ENCODE results near the gene GNPDA2.

Gene GNPDA2

DNA sequence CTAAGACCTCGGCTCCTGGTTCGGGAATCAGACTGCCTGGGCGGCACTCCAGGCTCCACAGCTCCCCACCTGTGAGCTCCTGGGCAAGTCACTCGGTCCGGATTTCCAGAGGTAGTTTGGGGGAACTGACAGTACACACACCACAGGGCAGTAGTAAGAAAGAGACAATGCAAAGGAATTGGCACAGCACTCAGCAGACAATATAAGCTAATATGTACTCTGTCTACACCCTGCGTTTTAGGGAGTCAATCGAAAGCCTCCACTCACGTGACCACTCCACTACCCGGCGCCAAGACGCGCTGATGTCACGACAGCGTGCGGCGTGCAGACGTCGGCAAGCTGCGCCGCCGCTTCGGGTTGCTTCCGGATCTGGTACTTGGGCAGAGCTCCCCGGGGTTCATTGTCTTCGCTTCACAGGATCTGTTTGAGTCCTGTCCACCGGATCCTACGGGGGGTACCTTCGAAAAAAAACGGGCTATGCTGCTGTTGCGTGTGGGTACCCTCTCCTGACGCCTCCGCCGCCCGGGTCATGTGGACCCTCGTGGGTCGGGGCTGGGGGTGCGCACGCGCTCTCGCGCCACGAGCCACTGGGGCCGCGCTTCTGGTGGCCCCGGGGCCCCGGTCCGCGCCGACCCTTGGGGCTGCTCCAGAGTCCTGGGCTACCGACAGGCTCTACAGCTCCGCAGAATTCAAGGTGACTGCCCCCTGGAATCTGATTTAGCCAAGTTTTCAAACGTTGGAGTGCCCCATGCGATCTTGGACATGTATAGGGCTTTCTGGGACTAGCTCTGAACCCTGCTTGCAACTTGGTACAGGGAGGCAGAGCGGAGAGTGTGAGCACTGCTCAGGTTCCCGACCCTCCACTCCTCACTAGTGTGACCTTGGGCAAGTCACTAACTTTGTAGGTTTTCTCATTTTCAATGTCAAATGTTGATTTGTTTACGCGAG is 48.0 kb downstream of the GNPDA2 start, which contains the start of gene GUF1:
TSS of gene GUF1 (plus strand) at position 327 of the 948 bp plus-strand sequence. CDS start at position 530, 203 bp downstream.
- DNase-seq: peak; percentile 88

DNA sequence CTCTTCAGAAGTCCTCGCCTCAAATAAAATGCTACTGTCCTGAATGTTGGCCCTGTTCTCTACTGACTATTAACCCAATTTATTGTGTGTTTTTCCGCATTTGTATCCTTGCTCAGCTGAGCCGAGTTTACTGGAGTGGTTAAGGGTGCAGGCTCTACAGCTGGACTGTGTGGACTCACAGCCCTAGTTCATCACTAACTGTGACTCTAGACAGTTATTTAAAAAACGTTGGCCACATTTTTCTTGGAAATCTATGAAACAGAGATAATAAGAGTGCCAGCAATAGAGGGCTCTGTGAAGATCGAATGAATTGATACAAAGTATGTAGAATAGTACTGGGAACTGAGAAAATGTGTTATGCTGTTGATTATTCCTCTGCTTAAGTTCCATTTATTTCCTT is 51.0 kb downstream of the GNPDA2 start:
- DNase-seq: no peak

DNA sequence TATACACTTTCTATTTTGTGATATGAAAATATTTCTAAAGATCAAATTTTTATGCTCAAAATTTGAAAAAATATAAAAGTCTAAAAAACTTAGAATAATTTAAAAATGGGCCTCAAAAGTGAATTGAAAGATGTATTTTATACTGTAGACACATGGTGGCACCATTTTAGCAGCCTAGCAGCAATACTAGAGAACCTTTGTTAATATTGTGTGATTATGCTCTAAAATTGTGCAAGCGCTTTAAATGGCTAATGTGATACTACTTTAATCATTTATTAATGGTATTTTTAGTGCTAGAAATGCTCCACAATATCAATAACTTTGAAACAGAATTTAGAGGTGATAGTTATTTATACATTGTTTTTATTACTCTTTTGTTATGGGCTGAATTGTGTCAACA is 51.9 kb downstream of the GNPDA2 start:
- no peak for DNase-seq

DNA sequence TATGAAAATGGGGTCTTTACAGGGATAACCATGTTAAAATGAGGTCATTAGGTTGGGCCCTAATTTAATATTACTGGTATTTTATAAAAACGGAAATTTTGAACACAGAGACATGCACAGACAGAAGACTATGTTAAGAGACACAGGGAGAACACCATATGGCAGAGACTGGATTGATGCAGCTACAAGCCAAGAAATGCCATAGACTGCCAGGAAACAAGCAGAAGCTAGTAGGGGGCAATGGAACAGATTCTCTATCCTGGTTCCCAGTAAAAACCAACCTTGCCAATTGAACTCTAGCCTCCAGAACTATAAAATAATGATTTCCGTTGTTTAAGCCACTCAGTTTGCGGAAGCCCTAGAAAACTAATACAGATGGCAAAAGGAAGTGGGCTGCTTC is 54.7 kb downstream of the GNPDA2 start:
- no peak for DNase-seq

DNA sequence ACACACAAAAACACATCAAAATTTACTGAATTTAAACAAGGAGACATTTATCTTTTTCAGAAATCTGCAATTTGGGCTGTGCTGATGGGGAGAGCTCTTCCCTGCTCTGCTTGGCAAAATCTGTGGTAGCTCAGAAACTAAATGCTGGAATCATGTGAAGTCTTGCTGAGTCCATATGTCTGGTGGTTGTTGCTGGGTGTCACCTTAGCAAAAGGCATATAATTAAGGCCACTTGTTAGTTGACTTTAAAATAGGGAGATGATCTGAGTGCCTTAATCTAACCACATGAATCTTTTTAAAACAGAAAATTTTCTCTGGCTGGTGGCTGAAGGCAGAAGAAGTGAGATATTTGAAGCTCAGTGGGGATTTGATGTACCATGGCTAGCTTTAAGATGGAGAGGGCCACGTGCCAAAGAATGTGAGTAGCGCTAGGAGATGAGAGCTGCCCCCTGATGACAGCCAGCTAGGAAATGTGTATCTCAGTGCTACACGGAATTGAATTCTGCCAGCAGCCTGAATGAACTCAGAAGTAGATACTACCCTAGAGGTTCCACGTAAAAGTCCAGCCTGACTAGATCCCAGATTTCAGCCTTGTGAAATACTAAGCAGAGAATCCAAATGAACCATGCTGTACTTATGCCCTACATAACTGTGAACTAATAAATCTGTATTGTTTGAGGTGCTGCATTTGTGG is 55.7 kb downstream of the GNPDA2 start:
- DNase-seq: no peak

DNA sequence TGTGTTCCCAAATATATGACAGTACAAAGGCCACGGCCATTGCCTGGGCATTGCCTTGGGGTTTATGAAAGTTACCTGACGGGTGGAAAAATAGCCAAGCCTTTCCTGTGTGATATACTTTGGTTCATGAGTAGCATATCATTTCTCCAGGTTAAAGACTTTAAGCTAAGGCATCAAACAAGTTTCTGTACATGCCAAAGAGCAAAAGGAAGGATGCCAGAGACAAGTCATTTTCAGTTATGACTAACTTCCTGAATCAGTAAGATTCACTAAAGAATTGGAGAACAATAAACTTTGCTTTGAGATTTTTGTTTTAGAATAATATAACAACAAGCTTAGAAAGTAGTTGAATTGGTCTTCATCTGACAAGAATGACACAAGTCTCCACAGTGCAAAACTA is 57.8 kb downstream of the GNPDA2 start:
- DNase-seq: no peak

DNA sequence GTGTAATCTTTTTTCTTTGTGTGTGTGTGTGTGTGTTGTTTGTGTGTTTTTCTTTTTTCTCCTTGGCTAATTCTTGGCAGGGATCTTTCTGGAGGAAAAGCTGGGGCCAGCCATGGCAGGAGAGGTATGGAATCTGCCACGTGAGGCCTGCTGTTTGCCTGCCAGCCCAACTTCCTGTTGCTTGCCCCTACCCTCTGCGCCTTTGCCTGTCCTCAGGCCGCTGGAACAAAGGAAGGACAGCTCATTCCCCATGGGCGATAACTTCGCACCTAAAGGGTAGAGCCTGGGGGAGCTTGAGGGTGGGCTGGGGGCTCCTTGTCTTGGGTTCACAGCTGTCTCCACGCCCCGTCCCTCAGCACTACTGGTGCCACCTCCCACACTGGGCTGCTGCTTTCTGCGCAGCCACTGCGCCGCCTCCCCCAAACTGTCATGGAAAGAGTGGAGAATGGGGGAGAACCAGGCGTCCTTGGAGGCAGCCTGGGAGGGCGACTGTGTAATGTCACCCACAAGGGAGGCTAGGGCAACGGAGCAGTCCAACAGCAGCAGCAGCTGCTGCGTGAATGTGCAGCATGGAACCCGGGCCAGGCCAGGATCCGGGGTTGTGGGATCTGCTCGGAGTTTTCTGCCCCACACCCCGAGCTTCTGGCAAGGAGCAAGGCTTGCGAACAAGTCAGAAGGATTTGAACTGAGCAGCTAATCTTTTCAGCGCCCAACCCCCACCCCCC is 62.7 kb downstream of the GNPDA2 start:
- no peak for DNase-seq

DNA sequence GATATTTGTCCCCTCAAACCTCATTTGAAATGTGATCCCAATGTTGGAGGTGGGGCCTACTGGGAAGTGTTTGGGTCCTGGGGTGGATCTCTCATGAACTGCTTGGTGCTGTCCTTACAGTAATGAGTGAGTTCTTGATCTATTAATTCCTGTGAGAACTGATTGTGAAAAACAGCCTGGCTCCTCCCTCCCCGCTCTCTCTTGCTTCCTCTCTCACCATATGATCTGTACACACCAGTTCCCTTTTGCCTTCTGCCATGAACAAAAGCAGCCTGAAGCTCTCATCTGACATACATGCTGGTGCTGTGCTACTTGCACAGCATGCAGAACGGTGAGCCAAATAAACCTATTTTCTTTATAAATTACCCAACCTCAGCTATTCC is 63.7 kb downstream of the GNPDA2 start:
- no peak for DNase-seq

DNA sequence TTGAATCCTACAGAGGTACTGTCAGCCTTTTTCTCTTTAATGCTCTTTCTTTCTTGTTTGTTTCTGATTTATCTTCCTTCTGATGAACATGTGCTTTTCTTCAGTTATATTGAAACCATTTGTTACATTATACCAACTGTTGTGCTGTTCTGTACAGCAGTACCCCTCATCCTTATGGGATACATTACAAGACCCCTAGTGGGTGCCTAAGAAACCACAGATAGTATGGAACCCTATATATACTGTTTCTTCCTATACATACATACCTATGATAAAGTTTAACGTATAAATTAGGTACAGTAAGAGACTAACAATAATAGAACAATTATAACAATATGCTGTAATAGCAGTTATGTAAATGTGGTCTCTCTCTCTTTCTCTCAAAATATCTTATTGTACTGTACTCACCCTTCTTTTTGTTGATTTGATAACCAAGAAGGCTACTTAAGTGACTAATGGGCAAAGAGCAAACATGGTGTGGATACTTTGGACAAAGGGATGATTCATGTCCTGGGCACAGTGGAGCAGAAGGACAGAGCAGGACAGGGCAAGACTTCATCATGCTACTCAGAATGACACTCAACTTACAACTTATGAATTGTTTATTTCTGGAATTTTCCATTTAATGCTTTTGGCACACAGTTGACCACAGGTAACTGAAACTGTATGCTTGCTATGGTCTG is 64.3 kb downstream of the GNPDA2 start:
- DNase-seq: no peak

DNA sequence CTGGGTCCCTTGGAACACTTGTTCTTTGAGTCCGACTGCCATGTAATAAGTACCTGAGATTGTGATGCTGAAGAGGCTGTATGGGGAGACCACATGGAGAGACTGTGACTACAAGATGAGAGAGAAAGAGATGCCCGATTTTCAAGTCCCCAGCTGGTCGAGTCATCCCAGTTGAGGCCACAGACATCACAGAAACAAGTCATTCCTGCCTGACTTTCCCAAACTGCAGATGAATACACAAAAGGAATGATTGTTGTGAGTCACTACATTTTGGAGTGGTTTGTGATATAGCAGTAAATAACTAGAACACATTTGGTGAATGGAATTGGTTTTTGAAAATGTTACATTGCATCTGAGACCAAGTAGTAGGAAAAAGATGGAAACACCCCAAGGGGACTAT is 66.0 kb downstream of the GNPDA2 start:
- no peak for DNase-seq

DNA sequence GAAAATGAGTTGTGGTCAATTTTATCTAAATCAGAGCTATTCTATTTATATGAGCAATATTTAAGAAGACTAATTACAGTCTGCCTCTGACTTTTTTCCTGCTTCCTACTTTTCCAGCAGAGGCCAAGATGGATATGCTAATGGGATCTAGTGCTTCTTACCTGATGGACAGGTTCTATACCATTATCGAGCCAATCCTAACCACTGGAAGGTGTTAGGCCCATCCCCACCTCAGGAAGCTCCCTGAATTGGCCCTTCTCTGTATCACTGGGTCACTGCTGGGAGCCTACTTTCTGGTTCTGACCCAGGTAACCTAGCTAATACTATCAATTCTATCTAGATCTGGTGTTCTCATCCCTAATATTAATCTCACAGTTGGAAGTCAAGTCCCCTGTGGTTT is 74.4 kb downstream of the GNPDA2 start:
- DNase-seq: no peak
